Colon (tissue), 2 donors: ENCODE results near the gene SEMA3C.
A peak's percentile ranks its signal among the peaks of the same experiment; 100 is the strongest.
"Not testable (repeated sequence)": the region's sequence is repeated elsewhere in the genome, so short reads cannot be mapped to it uniquely, and the experiment has no call there.

ENCODE experiments used
- FAIRE-seq: peaks from 2 replicates; lab custom pipeline; 2012; peaks lifted over from hg19 to GRCh38; lab: Jason Lieb, UNC
- donor health status: control.
- donor health status: control.

Gene SEMA3C

GRCh38 chr7:80926955-80927354 is 8.1 kb upstream of the SEMA3C start:
- not testable (repeated sequence) for FAIRE-seq

GRCh38 chr7:80924090-80924489 is 5.2 kb upstream of the SEMA3C start:
- no peak for FAIRE-seq

- no peak for FAIRE-seq
These were observed 4.4 kb upstream of the SEMA3C start for GRCh38 chr7:80923211-80923612.

- FAIRE-seq = peak; percentile 86
These were observed 3.6 kb upstream of the SEMA3C start for GRCh38 chr7:80922253-80923049.

- FAIRE-seq = no peak
These were observed 2.3 kb upstream of the SEMA3C start for GRCh38 chr7:80921130-80921529.

GRCh38 chr7:80918399-80918798 is 452 bp downstream of the SEMA3C start:
- FAIRE-seq = no peak

GRCh38 chr7:80916770-80917741 is 1.8 kb downstream of the SEMA3C start:
- peak; percentile 33 for FAIRE-seq

- FAIRE-seq = no peak
These were observed 8.6 kb downstream of the SEMA3C start for GRCh38 chr7:80910228-80910627.

GRCh38 chr7:80908360-80908797 is 10.5 kb downstream of the SEMA3C start:
- no peak for FAIRE-seq

GRCh38 chr7:80907612-80908011 is 11.2 kb downstream of the SEMA3C start:
- FAIRE-seq = no peak

- FAIRE-seq = no peak
These were observed 11.7 kb downstream of the SEMA3C start for GRCh38 chr7:80907141-80907601.

- no peak for FAIRE-seq
These were observed 13.5 kb downstream of the SEMA3C start for GRCh38 chr7:80905334-80905733.

- FAIRE-seq = no peak
These were observed 16.0 kb downstream of the SEMA3C start for GRCh38 chr7:80902716-80903308.

- FAIRE-seq = no peak
These were observed 16.8 kb downstream of the SEMA3C start for GRCh38 chr7:80902019-80902418.

- peak; percentile 24 for FAIRE-seq
These were observed 18.0 kb downstream of the SEMA3C start for GRCh38 chr7:80900583-80901576.

- FAIRE-seq = peak; percentile 41
These were observed 21.8 kb downstream of the SEMA3C start for GRCh38 chr7:80896906-80897598.

- FAIRE-seq = no peak
These were observed 23.8 kb downstream of the SEMA3C start for GRCh38 chr7:80895056-80895455.

- FAIRE-seq = no peak
These were observed 27.6 kb downstream of the SEMA3C start for GRCh38 chr7:80891259-80891544.

- no peak for FAIRE-seq
These were observed 28.2 kb downstream of the SEMA3C start for GRCh38 chr7:80890426-80891258.

- FAIRE-seq = peak; percentile 14
These were observed 29.3 kb downstream of the SEMA3C start for GRCh38 chr7:80889525-80889924.
